ENCODE data around the gene BCDIN3D.

The BCDIN3D gene

DNA sequence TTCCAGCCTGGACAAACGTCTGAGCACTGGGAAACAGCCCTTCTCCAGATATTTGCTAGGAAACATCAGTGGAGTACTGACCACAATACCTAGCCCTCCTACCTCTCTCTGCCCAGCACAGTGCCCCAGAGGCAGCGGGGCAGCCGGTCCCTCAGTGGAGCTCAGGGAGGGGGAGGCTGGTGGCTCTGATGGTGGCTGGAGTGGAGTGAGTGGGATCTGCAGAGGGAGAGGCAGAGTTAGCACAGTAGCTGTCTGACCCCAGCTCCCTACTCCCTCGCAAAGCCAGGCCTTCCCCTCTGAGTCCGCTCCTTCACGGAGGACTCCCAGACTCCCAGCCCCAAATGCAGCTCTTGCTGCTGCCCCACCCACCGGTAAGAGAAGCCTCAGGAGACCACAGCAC lies 44.7 kb downstream of the BCDIN3D start:
- no peak for DNase-seq (ENCODE audit: low read depth, low spot score)

DNA sequence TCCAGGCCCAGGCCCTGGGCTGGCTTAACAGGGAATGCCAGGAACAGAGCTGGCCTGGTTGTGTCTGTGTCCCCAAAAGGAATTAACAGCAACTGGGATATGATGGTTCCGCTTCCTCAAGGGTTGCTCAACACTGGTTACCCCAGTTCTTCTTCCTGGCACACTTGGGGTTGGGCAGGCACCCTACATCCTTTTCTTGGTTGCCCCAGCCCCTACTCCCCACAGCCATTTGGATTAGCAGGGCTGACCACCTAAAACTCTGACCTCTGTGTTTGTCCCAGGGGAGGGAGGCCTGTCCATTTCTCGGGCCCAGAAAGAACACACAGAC lies 45.5 kb downstream of the BCDIN3D start:
- no peak for DNase-seq (ENCODE audit: low read depth, low spot score)

DNA sequence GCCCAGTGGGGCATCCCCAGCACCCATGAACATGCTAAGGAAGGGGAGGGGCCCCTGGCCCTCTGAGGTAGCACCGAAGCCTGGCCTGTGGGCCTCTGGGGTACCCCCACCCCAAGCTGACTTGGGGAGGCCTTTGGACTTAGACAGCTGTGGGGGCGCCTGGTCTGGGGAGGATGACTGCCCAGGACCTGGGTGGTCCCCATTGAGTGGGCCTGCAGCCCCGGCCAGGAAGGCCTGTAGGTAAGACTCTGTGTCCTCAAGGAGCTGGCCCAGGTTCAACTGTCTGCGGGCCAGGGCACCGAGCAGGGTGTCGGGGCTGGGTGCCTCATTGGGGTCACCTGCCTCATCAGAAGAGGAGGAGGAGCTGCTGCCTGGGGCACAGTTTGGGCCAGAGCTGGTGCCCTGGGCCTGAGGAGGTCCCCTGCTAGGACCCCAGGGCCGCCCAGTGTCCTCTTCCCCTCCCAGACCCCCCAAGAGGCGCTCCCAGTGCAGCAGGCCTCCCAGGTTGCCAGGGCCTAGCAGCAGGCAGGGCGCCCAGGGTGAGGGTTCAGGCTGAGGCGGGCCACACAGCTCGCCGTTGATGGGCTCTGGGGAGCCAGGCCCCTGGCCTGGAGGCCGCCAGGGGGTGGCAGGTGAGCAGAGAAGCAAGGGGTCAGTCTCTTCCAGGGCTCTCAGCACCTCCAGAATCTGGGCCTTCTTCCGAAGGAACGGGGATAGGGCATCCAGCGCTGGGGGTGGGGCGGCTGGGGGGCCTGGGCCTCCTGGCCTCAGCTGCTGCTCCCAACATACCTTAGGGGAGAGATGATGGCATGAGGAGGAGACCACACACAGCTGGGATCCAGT lies 46.1 kb downstream of the BCDIN3D start:
- no peak for DNase-seq (ENCODE audit: low read depth, low spot score)

DNA sequence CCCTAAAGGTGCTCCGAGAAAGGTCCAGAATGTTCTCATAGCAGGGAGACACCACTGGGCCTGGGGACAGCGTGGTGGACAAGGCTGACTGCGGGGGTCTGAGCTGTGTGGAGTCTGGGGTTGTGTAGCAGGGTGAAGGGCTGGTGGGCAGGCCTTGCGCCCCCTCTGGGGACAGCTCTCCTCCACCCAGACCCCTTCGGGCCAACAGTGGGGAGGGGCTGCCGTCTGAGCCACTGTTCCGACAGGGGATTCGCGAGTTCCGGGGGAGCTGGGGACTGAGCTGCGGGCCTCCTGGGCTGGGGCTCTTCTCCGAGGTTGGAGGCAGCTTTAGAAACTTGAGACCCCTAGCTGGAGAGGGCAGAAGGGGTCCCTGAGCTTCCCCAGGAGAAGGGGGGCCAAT lies 46.8 kb downstream of the BCDIN3D start:
- no peak for DNase-seq (ENCODE audit: low read depth, low spot score)

DNA sequence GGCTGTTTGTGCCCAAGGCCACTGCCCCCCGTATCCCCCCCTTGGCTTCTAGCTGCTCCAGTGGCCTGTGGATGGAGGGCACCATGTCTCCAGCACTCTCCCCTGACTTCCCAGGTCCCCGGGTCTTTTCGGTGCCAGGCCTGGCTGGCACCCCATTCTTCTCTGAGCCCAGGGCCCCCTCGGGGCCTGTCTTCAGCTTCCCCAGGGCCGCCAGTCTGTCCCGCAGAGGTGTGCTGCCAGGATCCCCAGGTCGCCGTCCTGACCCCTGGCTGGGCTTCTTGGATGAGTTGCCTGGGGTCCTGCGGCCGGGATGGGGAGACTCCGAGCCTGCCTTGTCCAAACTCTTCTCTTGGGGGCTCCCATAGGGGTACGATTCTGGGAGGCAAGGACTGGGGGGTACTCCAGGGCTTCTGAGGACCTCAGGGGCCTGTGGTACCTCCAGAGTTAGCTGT lies 47.2 kb downstream of the BCDIN3D start:
- DNase-seq (ENCODE audit: low read depth, low spot score), result no peak

DNA sequence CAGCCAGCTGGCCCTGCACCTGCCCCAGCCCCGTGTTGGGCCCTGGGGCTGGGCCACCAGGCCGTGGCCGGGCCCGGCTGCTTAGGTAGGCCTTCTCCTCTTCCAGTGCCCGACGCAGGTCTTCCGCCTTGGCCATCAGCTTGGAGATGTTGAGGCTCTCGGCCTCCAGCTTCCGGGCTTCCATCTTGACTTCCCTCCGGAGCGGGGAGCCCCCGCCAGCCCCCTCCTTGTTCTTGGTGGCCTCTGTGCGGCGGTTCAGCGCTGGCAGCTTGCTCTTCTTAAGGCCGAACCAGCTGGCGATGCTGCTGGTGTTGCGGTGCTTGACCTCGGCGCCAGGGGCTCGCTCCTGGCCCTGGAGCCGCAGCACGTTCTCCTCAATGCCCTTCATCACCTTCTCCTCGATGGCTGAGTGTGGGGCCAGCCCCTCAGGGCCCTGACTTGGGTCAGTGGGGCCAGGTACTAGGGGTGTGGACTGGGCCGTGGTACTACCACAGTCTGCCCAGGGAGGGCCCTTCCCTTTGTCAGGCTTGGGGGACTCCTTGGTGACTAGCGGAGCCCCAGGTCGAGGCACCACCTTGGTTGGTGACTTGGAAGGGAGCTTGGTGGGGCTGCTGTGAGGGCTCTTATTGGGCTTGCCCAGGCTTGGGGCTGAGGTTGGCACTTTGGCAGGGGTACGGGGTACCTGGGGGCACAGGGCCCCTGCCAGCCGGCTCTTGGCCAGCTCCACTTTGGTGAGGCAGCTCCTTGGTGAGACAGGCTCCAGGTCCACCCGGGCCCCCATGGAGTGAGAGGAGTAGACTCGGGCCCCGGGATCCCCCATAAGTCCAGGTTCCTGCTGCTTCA lies 47.9 kb downstream of the BCDIN3D start:
- no peak for DNase-seq (ENCODE audit: low read depth, low spot score)

DNA sequence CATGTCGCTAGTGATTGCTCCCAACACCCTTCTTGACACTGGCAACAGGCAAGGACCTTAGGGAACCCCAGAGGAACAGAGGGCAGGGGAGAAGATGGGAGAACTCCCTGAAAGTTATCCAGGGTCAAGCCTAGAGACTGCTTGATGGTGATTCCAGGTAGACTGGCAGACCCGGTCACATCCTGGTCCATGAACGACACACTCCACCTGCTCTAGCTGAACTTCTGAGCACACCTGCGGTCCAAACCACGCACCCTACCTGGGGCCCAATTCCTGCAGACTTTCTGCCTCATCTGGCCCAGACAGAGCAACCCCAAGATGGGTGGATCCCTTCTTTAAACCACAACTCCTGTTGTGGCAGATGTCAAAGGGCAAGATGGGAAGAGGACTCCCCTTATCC lies 48.9 kb downstream of the BCDIN3D start:
- no peak for DNase-seq (ENCODE audit: low read depth, low spot score)

DNA sequence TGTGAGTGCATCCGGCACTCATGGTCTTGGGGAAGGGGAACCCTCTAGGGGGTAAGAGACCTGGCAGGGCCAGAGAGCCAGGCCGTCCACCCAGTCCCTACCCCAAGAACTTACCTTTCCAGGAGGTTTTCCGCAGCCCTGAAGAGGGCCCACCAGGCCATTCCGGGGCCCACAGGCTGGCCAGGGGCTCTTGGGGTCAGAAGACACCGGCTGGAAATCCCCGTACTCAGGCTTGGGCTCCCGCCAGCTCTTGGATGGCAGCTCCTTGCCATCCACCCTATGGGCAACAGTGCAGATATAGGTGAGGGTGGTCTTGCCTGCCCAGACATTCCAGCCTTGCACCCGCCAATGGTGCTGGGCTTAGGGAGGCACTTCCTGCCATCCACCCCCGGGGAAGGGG lies 49.3 kb downstream of the BCDIN3D start:
- DNase-seq (ENCODE audit: low read depth, low spot score), result no peak

DNA sequence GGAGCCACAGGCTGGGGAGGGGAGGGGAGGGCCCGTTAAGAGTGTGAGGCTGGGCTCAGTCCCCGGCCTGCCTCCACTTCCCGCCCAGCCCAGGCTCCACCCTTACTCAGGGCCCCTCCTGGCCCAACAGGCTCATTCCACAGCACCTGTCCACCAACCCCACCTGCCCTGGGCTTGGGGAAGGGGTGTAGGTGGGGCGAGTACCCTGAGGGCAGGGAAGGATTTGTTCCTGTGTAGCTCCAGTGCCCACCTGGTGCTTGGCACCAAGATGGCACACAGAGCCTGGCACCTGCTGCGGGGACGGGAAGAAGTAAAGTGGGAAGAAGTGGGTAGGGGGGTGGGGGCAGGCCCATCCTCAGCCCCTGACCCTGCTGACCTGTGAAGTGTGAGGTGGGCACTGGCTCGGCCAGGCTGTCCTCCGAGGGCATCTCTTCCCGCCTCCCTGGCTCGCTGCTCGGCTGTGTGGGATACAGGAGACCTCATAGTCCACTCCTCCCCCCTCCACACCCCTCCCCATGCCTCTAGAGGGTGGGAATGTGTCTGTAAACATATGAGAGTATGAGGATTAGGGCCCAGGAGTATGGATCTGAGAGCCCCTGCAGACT lies 49.8 kb downstream of the BCDIN3D start:
- no peak for DNase-seq (ENCODE audit: low read depth, low spot score)

DNA sequence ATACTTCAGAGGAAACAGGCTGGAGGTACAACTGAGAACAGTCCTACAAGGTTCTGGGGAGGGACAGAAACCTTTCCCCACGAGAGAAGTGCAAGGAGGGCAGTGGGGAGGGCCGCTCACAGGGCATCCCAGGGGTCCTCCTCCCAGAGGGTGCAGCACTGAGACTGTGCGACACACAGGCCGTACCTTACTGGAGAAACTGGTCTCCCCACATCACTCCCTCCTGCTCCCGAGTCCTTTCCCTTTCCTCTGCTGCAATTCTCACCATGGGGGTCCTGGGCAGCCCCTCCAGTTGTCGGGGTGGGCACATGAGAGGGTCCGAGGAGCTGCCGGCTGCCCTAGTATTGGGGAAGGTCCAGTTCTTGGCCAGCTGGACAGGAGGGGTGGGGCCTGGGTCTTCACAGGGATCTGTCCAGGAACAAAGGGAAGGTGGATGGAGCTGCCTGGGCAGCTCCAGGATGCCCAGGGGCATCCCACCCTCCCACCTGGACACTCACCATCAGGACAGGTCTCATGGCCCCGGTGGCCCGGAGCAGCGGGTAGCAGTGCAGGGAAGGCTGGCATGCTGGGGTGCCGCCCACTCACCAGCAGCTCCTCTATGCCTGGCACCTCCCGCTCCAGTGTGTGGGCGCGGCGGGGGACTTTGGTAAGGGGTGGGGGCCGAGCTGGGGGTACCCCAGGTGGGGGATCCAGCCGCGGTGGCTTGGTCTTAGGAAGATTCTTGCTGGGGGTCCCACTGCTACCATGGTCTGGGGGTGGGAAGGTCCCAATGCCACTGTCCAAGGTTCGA lies 50.5 kb downstream of the BCDIN3D start:
- no peak for DNase-seq (ENCODE audit: low read depth, low spot score)

DNA sequence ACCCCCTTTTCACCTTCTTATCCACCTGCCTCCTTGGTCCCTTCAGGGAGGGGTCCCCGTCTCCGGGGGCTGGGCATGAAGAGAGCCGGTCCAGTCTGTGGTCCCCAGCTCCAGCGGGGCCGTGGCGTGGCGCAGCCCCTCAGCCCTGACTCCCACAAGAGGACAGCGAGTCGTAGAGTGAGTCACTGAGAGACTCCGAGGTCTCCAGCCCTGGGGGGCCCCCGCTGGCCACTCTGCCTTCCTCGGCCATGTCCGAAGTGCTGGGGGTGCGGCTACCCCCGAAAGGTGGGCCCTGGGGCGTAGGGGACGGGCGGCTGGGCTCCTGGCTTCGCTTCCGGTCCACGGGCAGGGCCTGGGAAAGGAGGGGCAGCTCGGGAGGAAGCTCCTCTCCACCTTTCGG lies 51.2 kb downstream of the BCDIN3D start:
- no peak for DNase-seq (ENCODE audit: low read depth, low spot score)

DNA sequence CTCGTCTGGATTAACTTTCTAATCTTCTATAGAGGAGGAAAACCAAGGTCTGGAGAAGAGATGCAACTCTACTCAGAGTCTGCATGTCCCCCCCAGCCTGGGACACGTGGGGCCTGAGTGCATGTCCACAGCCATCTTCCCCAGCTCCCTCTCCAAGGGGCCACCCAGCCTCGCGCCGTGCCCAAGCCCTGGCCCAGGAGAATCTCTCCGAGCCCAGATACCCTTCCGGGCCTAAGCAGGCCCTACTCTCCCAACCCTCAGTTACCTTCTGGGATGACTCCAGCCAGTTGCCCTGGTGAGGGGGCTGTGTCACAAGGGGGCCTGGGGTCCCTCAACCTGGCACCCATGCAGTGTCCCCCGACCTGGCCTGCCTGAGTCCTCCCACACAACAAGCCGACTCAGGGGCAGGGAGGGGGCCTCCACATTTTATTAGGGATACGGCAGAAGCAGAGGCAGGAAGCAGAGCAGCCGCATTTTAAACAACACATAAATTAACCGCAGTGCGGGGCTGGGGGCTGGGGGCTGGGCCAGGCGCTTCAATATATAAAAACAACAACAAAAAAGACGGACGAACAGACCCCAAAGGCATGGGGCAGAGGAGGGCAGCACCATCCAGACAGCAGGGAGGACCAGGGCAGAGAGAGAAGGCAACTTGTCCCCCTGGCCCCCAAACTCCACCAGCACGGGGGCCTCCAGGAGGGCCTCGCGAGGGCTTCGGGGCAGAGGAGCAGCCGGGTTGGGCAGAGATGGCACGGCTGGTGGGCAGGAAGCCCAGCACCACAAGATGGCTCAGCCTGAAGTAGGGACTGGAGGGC lies 52.0 kb downstream of the BCDIN3D start:
- no peak for DNase-seq (ENCODE audit: low read depth, low spot score)

DNA sequence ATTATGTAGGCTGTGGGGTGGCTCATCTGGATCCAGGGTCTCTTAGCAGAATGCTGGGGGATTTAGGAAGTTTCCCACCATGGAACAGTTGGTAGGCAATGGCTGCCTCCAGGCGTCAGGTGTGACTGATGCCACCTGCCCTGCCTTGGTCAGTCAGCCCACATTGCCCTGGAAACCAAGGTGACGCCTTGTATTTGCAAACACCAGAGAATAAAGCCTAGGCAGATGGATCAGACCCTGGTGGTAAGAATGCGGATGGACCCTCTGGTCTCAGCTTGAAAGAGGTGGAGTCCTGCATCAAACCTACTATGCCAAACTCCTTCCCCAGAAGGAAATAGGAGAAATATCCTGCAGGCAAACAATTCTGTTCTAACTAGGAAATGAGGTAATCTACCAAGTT lies 52.9 kb downstream of the BCDIN3D start:
- no peak for DNase-seq (ENCODE audit: low read depth, low spot score)

DNA sequence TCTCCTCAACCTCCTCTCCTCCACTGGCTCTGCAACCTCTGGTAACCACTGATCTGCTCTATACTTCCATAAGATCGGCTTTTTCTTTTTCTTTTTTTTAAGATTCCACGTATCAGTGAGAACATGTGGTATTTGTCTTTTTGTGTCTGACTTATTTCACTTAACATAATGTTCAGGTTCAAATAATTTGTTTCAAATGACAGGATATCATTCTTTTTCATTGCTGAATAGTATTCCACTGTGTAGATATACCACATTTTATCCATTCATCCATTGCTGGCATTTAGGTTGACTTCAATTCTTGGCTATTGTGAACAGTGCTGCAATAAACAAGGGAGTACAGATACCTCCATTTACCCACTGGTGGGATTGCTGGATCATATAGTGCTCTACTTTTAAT lies 55.2 kb downstream of the BCDIN3D start:
- DNase-seq (ENCODE audit: low read depth, low spot score), result no peak

Data from activated CD4-positive, CD25-positive, alpha-beta regulatory T cell treated with anti-CD3 and anti-CD28 coated beads, Interleukin-2, amount 50 U/mL, for 16 hours (primary cell).